Fibroblast of lung (primary cell): Measurements from ENCODE around the gene AGPAT4. TPM values are rescaled to one million over a fixed set of nuclear protein-coding genes. Genes with fewer than 3 reads are reported as not detected.

Experiments
- DNase-seq, 2 donors: peaks; one replicate each; pipeline versions ENCODE4 v3.0.0 to v3.0.0-alpha.2; 2010; ENCODE audit warnings: low read depth in 2 of 2
- H2AFZ ChIP-seq: 2 replicates; pipeline ENCODE4 v1.5.1; 2012; ENCODE audit warnings: low read length, control low read depth, inconsistent platforms
- H3K27ac ChIP-seq: 2 replicates; pipeline ENCODE4 v1.5.1; 2011; ENCODE audit warnings: low read length, control low read depth; ENCODE audit not compliant: insufficient read depth
- H3K27me3 ChIP-seq: 2 replicates; pipeline ENCODE4 v1.5.1; 2011; ENCODE audit warnings: mild to moderate bottlenecking, low read length; ENCODE audit not compliant: control insufficient read depth, insufficient read depth
- H3K36me3 ChIP-seq: 2 replicates; pipeline ENCODE4 v1.5.1; 2011; ENCODE audit warnings: low read length; ENCODE audit not compliant: control insufficient read depth, insufficient read depth
- H3K4me1 ChIP-seq: 2 replicates; pipeline ENCODE4 v1.5.1; 2011; ENCODE audit warnings: low read length; ENCODE audit not compliant: control insufficient read depth, insufficient read depth; ENCODE audit errors: extremely low read depth
- H3K4me2 ChIP-seq: 2 replicates; pipeline ENCODE4 v1.5.1; 2011; ENCODE audit warnings: low read length, control low read depth; ENCODE audit not compliant: insufficient read depth; ENCODE audit errors: extremely low read depth
- H3K4me3 ChIP-seq, 4 experiments: fragments of 200-600 bp in 1 of 4; sonication (generic) in 1 of 4; replicated peaks in 1 of 4; 2 replicates each; pipeline ENCODE4 v1.5.1; 2011 to 2016; ENCODE audit warnings: low read length in 4 of 4, low read depth in 3 of 4, mild to moderate bottlenecking in 3 of 4, control low read depth in 2 of 4, inconsistent platforms in 1 of 4, mixed read lengths in 1 of 4; ENCODE audit not compliant: insufficient read depth in 1 of 4; ENCODE audit errors: control extremely low read depth in 1 of 4
- H3K79me2 ChIP-seq: 2 replicates; pipeline ENCODE4 v1.5.1; 2012; ENCODE audit warnings: mild to moderate bottlenecking, low read length, inconsistent platforms; ENCODE audit not compliant: control insufficient read depth, insufficient read depth
- H3K9ac ChIP-seq: 2 replicates; pipeline ENCODE4 v1.5.1; 2011; ENCODE audit warnings: mild to moderate bottlenecking, low read length, control low read depth; ENCODE audit not compliant: insufficient read depth
- H3K9me3 ChIP-seq: 2 replicates; pipeline ENCODE4 v1.5.1; 2012; ENCODE audit warnings: low read depth, low read length; ENCODE audit not compliant: control insufficient read depth, insufficient read depth
- H4K20me1 ChIP-seq: 2 replicates; pipeline ENCODE4 v1.5.1; 2011; ENCODE audit warnings: low read length; ENCODE audit not compliant: control insufficient read depth, insufficient read depth; ENCODE audit errors: extremely low read depth
- EZH2 ChIP-seq: IDR thresholded peaks from 2 replicates; pipeline ENCODE4 v1.5.1; 2012; ENCODE audit warnings: low read length, control low read depth, mild to moderate bottlenecking; ENCODE audit errors: missing control alignments
- polyA plus RNA-seq, 2 donors: library from polyadenylated mRNA; depleted of rRNA in 1 of 2; stranded (reverse) in 1 of 2; unstranded in 1 of 2; fragments of >200 nt; gene quantifications; 2 replicates each; pipeline ENCODE4 v1.2.1, GENCODE V29; 2011 to 2012; ENCODE audit warnings: missing spikeins in 1 of 2
- total RNA-seq: library from RNA; depleted of rRNA; stranded (reverse); fragments of >200 nt; gene quantifications from 2 replicates; pipeline ENCODE4 v1.2.1, GENCODE V29; 2014
- TF ChIP-seq, protein P1 (sequence below), 2 donors: IDR thresholded peaks in 1 of 2; conservative IDR thresholded peaks in 1 of 2; 1 replicate in 1 of 2; 2 replicates in 1 of 2; pipeline ENCODE4 v1.5.1; 2011 to 2012; ENCODE audit warnings: low read length in 2 of 2, control low read depth in 1 of 2, inconsistent platforms in 1 of 2, low read depth in 1 of 2, mild to moderate bottlenecking in 1 of 2

The AGPAT4 gene
- total and polyA plus RNA-seq, 2 donors (not counting 1 experiment from before 2014, with no cell fraction given) = 4.7 to 8.4 TPM

DNA sequence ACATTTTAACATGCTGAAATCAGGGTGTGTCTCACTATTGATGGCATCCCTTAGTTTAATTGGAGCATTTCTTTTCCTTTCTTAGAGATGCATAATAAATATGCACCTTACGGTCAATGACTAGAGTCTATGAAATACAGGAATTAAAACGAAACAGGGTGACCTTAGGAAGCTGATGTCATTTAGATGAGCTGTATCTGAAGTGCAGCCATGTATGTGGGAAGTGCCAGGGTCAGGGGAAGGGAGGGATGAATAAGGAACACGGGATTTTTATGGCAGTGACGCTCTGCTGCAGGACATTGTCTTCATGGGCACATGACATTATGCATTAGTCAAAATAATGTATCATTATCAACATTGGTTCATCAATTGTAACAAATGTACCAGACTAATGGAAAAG is 84.0 kb downstream of the AGPAT4 start:
- no peak overlapping the region for H3K4me2 ChIP-seq

DNA sequence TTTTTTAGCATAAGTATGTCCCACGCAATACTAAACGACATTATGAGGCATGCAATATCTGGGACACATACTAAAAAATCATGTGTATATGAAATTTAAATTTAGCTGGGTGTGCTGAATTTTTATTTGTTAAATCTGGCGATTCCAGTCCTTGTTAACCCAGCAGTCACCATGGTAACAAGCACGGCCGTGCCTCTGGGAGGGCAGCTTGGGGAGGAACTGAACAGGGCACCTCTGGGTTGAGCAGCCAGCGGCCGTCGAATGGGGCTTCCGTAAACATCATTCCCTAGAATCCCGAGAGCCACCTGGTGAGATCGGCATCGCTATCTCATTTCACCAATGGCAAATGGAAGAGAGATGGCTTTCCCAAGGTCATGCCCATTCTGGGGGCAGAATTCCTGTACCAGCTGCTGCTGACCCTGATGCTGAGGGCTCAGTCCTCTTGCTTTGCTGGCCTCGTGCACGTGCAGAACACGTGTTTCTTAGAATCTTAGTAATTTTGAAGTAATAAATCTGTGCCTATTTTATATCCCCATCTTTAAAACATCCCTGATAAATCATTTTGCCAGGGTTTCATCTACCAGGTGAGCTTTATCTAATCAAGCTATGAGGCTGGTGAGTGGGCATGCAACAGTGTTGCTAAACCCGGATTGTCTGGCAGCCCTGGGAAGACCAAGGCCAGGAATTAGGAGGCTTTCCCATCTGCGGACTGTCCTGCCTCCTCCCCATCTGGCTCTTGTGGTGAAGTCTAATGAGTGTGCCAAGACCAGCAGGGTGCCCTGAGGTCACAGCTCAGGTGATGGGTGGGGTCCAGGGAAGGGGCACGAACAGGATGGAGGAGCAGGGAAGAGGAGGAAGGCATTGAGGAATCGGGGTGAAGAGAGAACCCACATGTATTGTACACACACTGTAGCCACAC is 85.1 kb downstream of the AGPAT4 start:
- Histone ChIP-seq H3K4me1 (peaks cover 2% of the 10 kb centered on the region), H4K20me1 (no peaks in the 10 kb centered on the region), H3K27me3 (no peaks in the 10 kb centered on the region), H3K4me2 (no peak overlapping the region), H3K27ac (no peak overlapping the region), H3K9ac (no peak overlapping the region), H3K79me2 (no peaks in the 10 kb centered on the region), H3K4me3 (no peak overlapping the region), H3K36me3 (no peaks in the 10 kb centered on the region), H2AFZ (no peak overlapping the region), H3K9me3 (no peaks in the 10 kb centered on the region)
- TF ChIP-seq, protein P1, sequence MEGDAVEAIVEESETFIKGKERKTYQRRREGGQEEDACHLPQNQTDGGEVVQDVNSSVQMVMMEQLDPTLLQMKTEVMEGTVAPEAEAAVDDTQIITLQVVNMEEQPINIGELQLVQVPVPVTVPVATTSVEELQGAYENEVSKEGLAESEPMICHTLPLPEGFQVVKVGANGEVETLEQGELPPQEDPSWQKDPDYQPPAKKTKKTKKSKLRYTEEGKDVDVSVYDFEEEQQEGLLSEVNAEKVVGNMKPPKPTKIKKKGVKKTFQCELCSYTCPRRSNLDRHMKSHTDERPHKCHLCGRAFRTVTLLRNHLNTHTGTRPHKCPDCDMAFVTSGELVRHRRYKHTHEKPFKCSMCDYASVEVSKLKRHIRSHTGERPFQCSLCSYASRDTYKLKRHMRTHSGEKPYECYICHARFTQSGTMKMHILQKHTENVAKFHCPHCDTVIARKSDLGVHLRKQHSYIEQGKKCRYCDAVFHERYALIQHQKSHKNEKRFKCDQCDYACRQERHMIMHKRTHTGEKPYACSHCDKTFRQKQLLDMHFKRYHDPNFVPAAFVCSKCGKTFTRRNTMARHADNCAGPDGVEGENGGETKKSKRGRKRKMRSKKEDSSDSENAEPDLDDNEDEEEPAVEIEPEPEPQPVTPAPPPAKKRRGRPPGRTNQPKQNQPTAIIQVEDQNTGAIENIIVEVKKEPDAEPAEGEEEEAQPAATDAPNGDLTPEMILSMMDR (conservative IDR thresholded peaks at IDR 0.05 in 1 of 2, IDR thresholded peaks at IDR 0.05 in 1 of 2; ENCODE audit: low read depth in 1 of 2, low read length in 2 of 2) = no peak
- TF ChIP-seq EZH2 = no peak
- no peak for DNase-seq

More for the DNA sequence above, 84.0 kb downstream of the AGPAT4 start:
- no peaks in the 10 kb centered on the region for H3K36me3 ChIP-seq
- no peak for TF ChIP-seq EZH2
- TF ChIP-seq, protein P1 (conservative IDR thresholded peaks at IDR 0.05 in 1 of 2, IDR thresholded peaks at IDR 0.05 in 1 of 2; ENCODE audit: low read depth in 1 of 2, low read length in 2 of 2) = no peak
- peaks cover 2% of the 10 kb centered on the region for H3K4me1 ChIP-seq
- DNase-seq = no peak
- H3K9ac ChIP-seq = no peak overlapping the region
- H3K27me3 ChIP-seq = no peaks in the 10 kb centered on the region
- H3K27ac ChIP-seq = no peak overlapping the region
- H4K20me1 ChIP-seq = no peaks in the 10 kb centered on the region
- no peaks in the 10 kb centered on the region for H3K79me2 ChIP-seq
- no peak overlapping the region for H3K4me3 ChIP-seq
- H2AFZ ChIP-seq = no peak overlapping the region
- no peaks in the 10 kb centered on the region for H3K9me3 ChIP-seq

DNA sequence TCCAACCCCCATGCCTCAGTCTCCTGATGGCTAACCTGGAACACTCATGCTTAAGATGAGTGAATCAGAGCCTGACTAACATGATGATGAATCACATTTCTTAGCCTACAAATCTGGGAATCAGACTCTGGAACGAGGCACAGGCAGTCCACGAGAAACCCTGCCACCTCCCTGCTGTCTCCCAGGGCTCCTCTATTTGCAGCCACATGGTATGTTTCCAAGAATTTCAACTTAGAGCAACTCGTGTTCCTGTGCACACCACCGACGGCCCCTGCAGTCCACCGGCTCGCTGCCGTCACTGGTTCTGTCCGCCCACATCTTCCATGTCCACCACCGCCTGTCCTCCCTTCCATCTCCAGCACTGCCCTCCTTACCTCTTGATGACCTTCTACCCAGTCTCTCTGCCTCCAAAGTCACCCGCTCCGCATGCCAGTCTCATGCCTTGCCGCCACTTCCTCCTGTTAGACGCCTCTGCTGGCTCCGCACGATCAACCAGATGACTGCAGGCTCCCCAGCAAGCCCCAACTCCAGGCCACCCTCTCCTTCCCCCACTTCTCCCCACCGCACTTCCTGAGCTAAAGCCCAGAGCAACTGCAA is 87.6 kb downstream of the AGPAT4 start:
- Histone ChIP-seq H4K20me1 (no peaks in the 10 kb centered on the region), H3K27me3 (no peaks in the 10 kb centered on the region), H3K9ac (no peak overlapping the region), H3K79me2 (no peaks in the 10 kb centered on the region), H3K9me3 (no peaks in the 10 kb centered on the region), H2AFZ (no peak overlapping the region), H3K4me3 (no peak overlapping the region), H3K27ac (no peak overlapping the region), H3K36me3 (no peaks in the 10 kb centered on the region), H3K4me1 (peaks cover 2% of the 10 kb centered on the region), H3K4me2 (no peak overlapping the region)
- peak; percentile 59 to 96 for DNase-seq
- TF ChIP-seq EZH2 = no peak
- TF ChIP-seq, protein P1 (conservative IDR thresholded peaks at IDR 0.05 in 1 of 2, IDR thresholded peaks at IDR 0.05 in 1 of 2; ENCODE audit: low read depth in 1 of 2, low read length in 2 of 2) = no peak
